ENCODE measurements around the gene TNNT1. TPM values are rescaled to one million over a fixed set of nuclear protein-coding genes. Genes with fewer than 3 reads are reported as not detected.
A peak's percentile ranks its signal among the peaks of the same experiment; 100 is the strongest.

TNNT1 gene
- total RNA-seq, 4 donors from 2014 or later = 4.4 TPM; not detected in 3

DNA sequence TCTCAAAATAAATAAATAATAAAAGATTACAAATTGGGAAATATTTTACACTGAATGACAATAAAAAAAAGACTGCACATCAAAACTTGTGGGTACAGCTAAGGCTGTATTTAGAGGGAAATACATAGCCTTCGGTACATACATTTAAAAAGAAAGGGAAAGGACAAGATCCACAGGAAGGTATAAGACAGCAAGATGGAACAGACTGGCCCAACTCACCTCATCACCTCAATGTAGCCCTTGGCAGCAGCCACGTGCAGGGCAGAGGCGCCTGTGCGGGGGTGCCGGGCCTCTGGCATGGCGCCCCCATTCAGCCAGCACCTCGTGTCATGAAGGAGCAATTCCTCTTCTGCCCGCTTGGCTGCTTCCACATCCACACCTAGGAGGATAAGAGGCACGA lies 45.8 kb downstream of the TNNT1 start:
- Histone ChIP-seq H3K36me3 (peaks cover 0 to 78% of the 10 kb centered on the region in 2 donors), H3K27me3 (no peaks in the 10 kb centered on the region), H3K4me3 (no peak overlapping the region), H3K27ac (no peak overlapping the region), H3K9me3 (peaks cover 0 to 8% (median 0%) of the 10 kb centered on the region in 3 donors), H3K4me1 (peaks cover 0 to 30% (median 0%) of the 10 kb centered on the region in 3 donors)
- ATAC-seq = no peak
- TF ChIP-seq POLR2A (IDR thresholded peaks at IDR 0.05) (no peak), POLR2AphosphoS5 (IDR thresholded peaks at IDR 0.05) (no peak), EP300 (IDR thresholded peaks at IDR 0.05) (no peak)
- TF ChIP-seq, protein P1, sequence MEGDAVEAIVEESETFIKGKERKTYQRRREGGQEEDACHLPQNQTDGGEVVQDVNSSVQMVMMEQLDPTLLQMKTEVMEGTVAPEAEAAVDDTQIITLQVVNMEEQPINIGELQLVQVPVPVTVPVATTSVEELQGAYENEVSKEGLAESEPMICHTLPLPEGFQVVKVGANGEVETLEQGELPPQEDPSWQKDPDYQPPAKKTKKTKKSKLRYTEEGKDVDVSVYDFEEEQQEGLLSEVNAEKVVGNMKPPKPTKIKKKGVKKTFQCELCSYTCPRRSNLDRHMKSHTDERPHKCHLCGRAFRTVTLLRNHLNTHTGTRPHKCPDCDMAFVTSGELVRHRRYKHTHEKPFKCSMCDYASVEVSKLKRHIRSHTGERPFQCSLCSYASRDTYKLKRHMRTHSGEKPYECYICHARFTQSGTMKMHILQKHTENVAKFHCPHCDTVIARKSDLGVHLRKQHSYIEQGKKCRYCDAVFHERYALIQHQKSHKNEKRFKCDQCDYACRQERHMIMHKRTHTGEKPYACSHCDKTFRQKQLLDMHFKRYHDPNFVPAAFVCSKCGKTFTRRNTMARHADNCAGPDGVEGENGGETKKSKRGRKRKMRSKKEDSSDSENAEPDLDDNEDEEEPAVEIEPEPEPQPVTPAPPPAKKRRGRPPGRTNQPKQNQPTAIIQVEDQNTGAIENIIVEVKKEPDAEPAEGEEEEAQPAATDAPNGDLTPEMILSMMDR (IDR thresholded peaks at IDR 0.05) = no peak
- 91 to 100% methylated on average over 1 to 8 of the region's 9 CpGs for WGBS, 2 donors (ENCODE audit: low coverage in 1 of 2)

DNA sequence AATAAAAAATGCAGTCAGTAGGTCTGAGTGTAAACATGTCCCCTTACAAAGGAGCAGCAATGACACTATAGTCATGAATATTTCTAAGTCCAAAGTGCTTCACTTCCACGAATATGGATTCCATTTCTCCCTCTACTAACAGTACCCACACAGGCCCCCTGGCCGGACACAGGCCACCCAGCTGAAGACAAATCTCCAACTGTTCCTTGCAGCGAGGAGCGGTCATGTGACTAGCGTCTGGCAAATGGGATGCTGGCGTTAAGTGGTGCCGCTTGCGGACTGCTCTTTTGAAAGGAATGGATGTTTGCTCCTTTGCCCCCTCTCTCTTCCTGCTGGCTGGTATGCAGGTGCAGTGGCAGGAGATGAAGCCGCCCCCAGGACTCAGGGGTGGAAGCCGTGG lies 47.7 kb downstream of the TNNT1 start:
- ATAC-seq = no peak
- H3K27ac ChIP-seq = no peak overlapping the region
- H3K4me3 ChIP-seq = no peak overlapping the region
- peaks cover 0 to 8% (median 0%) of the 10 kb centered on the region in 3 donors for H3K9me3 ChIP-seq
- H3K27me3 ChIP-seq = no peaks in the 10 kb centered on the region
- TF ChIP-seq POLR2A (IDR thresholded peaks at IDR 0.05) = no peak
- no peak for TF ChIP-seq EP300 (IDR thresholded peaks at IDR 0.05)
- no peak for TF ChIP-seq POLR2AphosphoS5 (IDR thresholded peaks at IDR 0.05)
- TF ChIP-seq, protein P1 (IDR thresholded peaks at IDR 0.05) = no peak
- H3K36me3 ChIP-seq = peaks cover 0 to 81% of the 10 kb centered on the region in 2 donors
- peaks cover 0 to 36% (median 0%) of the 10 kb centered on the region in 3 donors for H3K4me1 ChIP-seq
- 68 to 75% methylated on average over 6 to 7 of the region's 10 CpGs for WGBS, 2 donors (ENCODE audit: low coverage in 1 of 2)

DNA sequence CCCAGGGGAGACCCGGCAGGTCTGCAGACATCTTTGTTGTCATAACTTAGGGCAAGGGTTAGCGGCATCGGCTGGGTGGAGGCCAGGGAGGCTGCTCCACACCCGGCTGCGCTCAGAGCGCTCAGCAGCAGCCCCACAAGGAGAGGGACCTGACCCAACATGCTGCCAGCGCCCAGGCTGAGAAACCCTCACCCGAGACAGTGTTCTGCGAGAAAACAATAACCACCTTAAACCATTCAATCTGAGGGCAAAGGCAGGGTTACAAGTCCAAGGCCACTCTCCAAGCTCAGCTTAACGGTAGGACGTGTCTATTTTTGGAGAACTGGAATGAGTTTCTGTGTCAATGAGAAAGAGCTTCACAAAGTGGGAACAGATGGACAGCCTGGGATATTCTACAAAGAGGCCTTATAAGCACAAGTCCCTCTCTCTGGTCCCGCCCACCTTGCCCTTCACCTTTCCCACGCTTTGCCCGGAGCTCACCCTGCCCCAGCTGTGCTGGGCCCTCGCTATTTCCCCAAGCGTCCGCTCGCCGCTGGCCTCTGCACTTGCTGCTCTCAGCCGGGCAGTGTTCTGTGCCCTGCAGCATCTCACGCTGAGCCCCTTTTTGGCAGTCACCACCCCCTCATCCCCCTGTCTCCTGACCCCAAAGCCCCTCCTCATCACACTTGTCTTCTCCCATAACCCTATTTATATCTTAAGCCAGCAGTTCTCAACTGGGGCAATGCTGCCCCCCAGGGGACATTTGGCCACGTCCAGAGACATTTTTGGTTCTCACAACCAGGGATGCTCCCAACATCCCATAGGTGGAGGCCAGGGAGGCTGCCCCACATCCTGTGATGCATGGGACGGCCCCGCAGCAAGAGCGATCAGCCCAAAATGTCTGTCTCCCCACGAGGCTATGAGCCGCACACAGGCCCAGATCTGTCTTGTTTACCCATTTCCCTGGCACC lies 49.2 kb downstream of the TNNT1 start:
- peak; percentile 23 for ATAC-seq
- Histone ChIP-seq H3K27me3 (no peaks in the 10 kb centered on the region), H3K36me3 (peaks cover 0 to 84% of the 10 kb centered on the region in 2 donors), H3K9me3 (peaks cover 0 to 8% (median 0%) of the 10 kb centered on the region in 3 donors), H3K27ac (peak overlapping the region in 3 of 4 donors; percentile 26 to 41 (median 28)), H3K4me3 (no peak overlapping the region), H3K4me1 (peaks cover 0 to 36% (median 0%) of the 10 kb centered on the region in 3 donors)
- TF ChIP-seq POLR2A (IDR thresholded peaks at IDR 0.05) (no peak), POLR2AphosphoS5 (IDR thresholded peaks at IDR 0.05) (no peak), EP300 (IDR thresholded peaks at IDR 0.05) (no peak)
- TF ChIP-seq, protein P1 (IDR thresholded peaks at IDR 0.05) = peak in 1 of 4 experiments; percentile 19
- WGBS, 2 donors (ENCODE audit: low coverage in 1 of 2) = 59 to 76% methylated on average over 9 to 17 of the region's 27 CpGs

DNA sequence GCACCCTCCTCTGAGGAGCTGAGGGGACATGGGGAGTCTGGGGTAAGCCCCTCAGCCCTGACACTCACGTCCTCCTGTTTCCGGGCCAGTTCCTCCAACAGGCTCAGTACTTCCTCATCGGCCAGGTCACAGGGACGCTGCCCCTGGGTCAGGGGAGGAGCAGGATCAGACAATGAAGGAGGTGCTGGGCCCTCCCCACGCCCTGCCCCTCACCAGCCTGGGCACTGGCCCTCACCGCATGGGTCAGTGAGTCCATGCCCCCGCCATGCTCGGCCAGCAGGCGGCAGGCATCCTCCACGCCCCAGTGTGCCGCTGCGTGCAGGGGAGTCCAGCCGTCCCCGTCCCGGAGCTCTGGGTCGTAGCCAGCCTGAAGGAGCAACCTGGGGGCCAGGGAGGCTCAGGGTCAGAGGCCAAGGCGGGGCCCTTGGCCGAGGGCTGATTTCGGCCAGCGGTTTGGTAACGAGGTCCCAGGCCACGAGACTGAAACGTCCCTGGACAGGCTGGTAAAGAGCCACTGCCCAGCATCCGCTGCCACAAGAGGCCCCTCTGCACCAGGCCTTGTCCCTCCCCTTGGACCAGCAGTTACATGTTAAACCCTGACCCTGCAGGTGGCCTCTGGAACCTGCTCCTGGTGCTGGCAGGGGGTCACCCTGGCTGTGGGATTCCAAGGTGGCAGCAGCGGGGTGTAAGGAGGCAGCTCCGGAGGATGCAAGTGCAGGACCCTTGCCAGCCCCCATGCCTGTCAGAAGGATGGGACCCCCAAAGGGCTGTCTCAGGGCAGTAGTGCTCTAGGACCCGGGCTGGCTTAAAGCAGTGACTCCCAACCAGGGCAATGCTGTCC lies 50.1 kb downstream of the TNNT1 start:
- no peak for ATAC-seq
- TF ChIP-seq POLR2AphosphoS5 (IDR thresholded peaks at IDR 0.05) = no peak
- TF ChIP-seq EP300 (IDR thresholded peaks at IDR 0.05) = no peak
- peak overlapping the region in 3 of 4 donors; percentile 26 to 41 (median 28) for H3K27ac ChIP-seq
- no peaks in the 10 kb centered on the region for H3K27me3 ChIP-seq
- no peak overlapping the region for H3K4me3 ChIP-seq
- no CpG with 5 or more reads among the region's 27 CpGs for WGBS, 2 donors (ENCODE audit: low coverage in 1 of 2)
- H3K36me3 ChIP-seq = peaks cover 0 to 89% of the 10 kb centered on the region in 2 donors
- peaks cover 0 to 40% (median 0%) of the 10 kb centered on the region in 3 donors for H3K4me1 ChIP-seq
- peaks cover 0 to 8% (median 0%) of the 10 kb centered on the region in 3 donors for H3K9me3 ChIP-seq
